Liver (tissue), 3 donors: ENCODE results near the gene FIGLA.

Source experiments
- EGR1 ChIP-seq, 2 donors: IDR thresholded peaks; 2 replicates each; pipeline ENCODE4 v1.6.1; 2016 to 2018; ENCODE audit warnings: antibody characterized with exemption in 2 of 2, low read depth in 2 of 2
- FOXA1 ChIP-seq: IDR thresholded peaks from 2 replicates; pipeline ENCODE4 v1.6.1; 2016; ENCODE audit warnings: antibody characterized with exemption
- JUND ChIP-seq, 2 donors: IDR thresholded peaks; 2 replicates each; pipeline ENCODE4 v1.6.1; 2016; ENCODE audit warnings: antibody characterized with exemption in 2 of 2
- NR2F2 ChIP-seq: IDR thresholded peaks from 2 replicates; pipeline ENCODE4 v1.6.1; 2016; ENCODE audit warnings: antibody characterized with exemption
- RAD21 ChIP-seq, 2 donors: IDR thresholded peaks; 2 replicates each; pipeline ENCODE4 v1.6.1; 2016; ENCODE audit warnings: antibody characterized with exemption in 2 of 2, mild to moderate bottlenecking in 2 of 2
- YY1 ChIP-seq: IDR thresholded peaks from 2 replicates; pipeline ENCODE4 v1.6.1; 2016; ENCODE audit warnings: antibody characterized with exemption, mild to moderate bottlenecking
- TF ChIP-seq, protein P1 (sequence below): IDR thresholded peaks from 2 replicates; pipeline ENCODE4 v1.6.1; 2016; ENCODE audit warnings: antibody characterized with exemption
- TF ChIP-seq, protein P2 (sequence below): fragments of 150-350 bp; IDR thresholded peaks from 2 replicates; pipeline ENCODE4 v1.5.1; 2017; ENCODE audit warnings: improper control_type of control experiment, low read depth, low read length; ENCODE audit not compliant: missing input control
- TF ChIP-seq, protein P3 (sequence below): IDR thresholded peaks from 2 replicates; pipeline ENCODE4 v1.6.1; 2016; ENCODE audit warnings: antibody characterized with exemption
- TF ChIP-seq, protein P4 (sequence below): IDR thresholded peaks from 2 replicates; pipeline ENCODE4 v1.6.1; 2016; ENCODE audit warnings: antibody characterized with exemption, mild to moderate bottlenecking
- donor health status: healthy.
- donor health status: healthy.

DNA sequence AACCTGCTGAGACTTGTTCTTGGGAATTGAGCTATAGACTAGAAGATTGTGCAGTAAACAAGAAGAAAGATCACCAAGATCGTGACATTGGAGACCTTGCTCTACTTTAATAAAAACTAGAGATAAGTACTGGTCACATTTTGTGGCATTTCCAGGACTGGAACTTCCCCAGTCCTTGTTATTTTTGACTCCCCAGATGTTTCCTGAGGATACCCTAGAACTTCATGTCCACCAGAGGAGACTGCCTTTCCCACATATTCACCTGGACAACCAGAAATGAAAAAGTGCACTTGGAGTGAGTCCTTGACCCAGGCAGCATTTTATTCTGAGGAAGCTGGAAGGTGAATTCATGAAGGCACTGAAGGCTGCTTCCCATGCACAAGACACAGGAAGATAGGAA lies 39.5 kb upstream of the FIGLA start:
- TF ChIP-seq, protein P1, sequence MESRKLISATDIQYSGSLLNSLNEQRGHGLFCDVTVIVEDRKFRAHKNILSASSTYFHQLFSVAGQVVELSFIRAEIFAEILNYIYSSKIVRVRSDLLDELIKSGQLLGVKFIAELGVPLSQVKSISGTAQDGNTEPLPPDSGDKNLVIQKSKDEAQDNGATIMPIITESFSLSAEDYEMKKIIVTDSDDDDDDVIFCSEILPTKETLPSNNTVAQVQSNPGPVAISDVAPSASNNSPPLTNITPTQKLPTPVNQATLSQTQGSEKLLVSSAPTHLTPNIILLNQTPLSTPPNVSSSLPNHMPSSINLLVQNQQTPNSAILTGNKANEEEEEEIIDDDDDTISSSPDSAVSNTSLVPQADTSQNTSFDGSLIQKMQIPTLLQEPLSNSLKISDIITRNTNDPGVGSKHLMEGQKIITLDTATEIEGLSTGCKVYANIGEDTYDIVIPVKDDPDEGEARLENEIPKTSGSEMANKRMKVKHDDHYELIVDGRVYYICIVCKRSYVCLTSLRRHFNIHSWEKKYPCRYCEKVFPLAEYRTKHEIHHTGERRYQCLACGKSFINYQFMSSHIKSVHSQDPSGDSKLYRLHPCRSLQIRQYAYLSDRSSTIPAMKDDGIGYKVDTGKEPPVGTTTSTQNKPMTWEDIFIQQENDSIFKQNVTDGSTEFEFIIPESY: no peak
- TF ChIP-seq, protein P2, sequence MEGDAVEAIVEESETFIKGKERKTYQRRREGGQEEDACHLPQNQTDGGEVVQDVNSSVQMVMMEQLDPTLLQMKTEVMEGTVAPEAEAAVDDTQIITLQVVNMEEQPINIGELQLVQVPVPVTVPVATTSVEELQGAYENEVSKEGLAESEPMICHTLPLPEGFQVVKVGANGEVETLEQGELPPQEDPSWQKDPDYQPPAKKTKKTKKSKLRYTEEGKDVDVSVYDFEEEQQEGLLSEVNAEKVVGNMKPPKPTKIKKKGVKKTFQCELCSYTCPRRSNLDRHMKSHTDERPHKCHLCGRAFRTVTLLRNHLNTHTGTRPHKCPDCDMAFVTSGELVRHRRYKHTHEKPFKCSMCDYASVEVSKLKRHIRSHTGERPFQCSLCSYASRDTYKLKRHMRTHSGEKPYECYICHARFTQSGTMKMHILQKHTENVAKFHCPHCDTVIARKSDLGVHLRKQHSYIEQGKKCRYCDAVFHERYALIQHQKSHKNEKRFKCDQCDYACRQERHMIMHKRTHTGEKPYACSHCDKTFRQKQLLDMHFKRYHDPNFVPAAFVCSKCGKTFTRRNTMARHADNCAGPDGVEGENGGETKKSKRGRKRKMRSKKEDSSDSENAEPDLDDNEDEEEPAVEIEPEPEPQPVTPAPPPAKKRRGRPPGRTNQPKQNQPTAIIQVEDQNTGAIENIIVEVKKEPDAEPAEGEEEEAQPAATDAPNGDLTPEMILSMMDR: no peak
- TF ChIP-seq, protein P3, sequence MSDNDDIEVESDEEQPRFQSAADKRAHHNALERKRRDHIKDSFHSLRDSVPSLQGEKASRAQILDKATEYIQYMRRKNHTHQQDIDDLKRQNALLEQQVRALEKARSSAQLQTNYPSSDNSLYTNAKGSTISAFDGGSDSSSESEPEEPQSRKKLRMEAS: no peak
- TF ChIP-seq YY1 (no peak), JUND (IDR thresholded peaks at IDR 0.05) (no peak), EGR1 (IDR thresholded peaks at IDR 0.05; ENCODE audit: low read depth in 2 of 2) (no peak), FOXA1 (no peak), NR2F2 (no peak), RAD21 (IDR thresholded peaks at IDR 0.05) (no peak)
- TF ChIP-seq, protein P4, sequence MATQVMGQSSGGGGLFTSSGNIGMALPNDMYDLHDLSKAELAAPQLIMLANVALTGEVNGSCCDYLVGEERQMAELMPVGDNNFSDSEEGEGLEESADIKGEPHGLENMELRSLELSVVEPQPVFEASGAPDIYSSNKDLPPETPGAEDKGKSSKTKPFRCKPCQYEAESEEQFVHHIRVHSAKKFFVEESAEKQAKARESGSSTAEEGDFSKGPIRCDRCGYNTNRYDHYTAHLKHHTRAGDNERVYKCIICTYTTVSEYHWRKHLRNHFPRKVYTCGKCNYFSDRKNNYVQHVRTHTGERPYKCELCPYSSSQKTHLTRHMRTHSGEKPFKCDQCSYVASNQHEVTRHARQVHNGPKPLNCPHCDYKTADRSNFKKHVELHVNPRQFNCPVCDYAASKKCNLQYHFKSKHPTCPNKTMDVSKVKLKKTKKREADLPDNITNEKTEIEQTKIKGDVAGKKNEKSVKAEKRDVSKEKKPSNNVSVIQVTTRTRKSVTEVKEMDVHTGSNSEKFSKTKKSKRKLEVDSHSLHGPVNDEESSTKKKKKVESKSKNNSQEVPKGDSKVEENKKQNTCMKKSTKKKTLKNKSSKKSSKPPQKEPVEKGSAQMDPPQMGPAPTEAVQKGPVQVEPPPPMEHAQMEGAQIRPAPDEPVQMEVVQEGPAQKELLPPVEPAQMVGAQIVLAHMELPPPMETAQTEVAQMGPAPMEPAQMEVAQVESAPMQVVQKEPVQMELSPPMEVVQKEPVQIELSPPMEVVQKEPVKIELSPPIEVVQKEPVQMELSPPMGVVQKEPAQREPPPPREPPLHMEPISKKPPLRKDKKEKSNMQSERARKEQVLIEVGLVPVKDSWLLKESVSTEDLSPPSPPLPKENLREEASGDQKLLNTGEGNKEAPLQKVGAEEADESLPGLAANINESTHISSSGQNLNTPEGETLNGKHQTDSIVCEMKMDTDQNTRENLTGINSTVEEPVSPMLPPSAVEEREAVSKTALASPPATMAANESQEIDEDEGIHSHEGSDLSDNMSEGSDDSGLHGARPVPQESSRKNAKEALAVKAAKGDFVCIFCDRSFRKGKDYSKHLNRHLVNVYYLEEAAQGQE: no peak
